CD14-positive monocyte (primary cell): ENCODE results near the gene ATG10. TPM values are rescaled to one million over a fixed set of nuclear protein-coding genes. Genes with fewer than 3 reads are reported as not detected.

Source experiments
- DNase-seq, 3 donors: peaks; one replicate each; pipeline ENCODE4 v3.0.0-alpha.2; 2011 to 2022
- H2AFZ ChIP-seq: 2 replicates; pipeline ENCODE4 v1.6.0; 2012; ENCODE audit warnings: mild to moderate bottlenecking, low read depth, low read length, inconsistent platforms; ENCODE audit not compliant: insufficient read depth, poor library complexity, severe bottlenecking
- H3K27ac ChIP-seq, 2 donors: 1 replicate in 1 of 2; 2 replicates in 1 of 2; pipeline ENCODE4 v1.5.1; 2012 to 2013; ENCODE audit warnings: low read length in 2 of 2, control low read depth in 1 of 2, inconsistent platforms in 1 of 2, low read depth in 1 of 2, mild to moderate bottlenecking in 1 of 2
- H3K27me3 ChIP-seq, 2 donors: one replicate each; pipeline versions ENCODE4 v1.6.0 to v1.6.1; 2011 to 2013; ENCODE audit warnings: low read length in 2 of 2; ENCODE audit not compliant: control insufficient read depth in 2 of 2, insufficient read depth in 2 of 2
- H3K36me3 ChIP-seq, 2 donors: replicated peaks in 1 of 2; 1 replicate in 1 of 2; 2 replicates in 1 of 2; pipeline versions ENCODE4 v1.5.1 to v1.6.1; 2012 to 2013; ENCODE audit warnings: low read length in 2 of 2, control low read depth in 1 of 2, inconsistent platforms in 1 of 2, mild to moderate bottlenecking in 1 of 2; ENCODE audit not compliant: insufficient read depth in 2 of 2, control insufficient read depth in 1 of 2
- H3K4me1 ChIP-seq, 2 donors: 1 replicate in 1 of 2; 2 replicates in 1 of 2; pipeline versions ENCODE4 v1.5.1 to v1.6.1; 2012 to 2013; ENCODE audit warnings: low read length in 2 of 2, control low read depth in 1 of 2, inconsistent platforms in 1 of 2, mild to moderate bottlenecking in 1 of 2, moderate library complexity in 1 of 2; ENCODE audit not compliant: insufficient read depth in 2 of 2, control insufficient read depth in 1 of 2
- H3K4me2 ChIP-seq: replicated peaks from 2 replicates; pipeline ENCODE3; 2012; ENCODE audit warnings: low read length, moderate library complexity, mild to moderate bottlenecking; ENCODE audit not compliant: poor library complexity, severe bottlenecking; ENCODE audit errors: extremely low read depth
- H3K4me3 ChIP-seq, 3 experiments: fragments of 200-600 bp in 1 of 3; sonication (generic) in 1 of 3; replicated peaks in 1 of 3; 1 replicate in 2 of 3; 2 replicates in 1 of 3; pipeline ENCODE4 v1.5.1; 2011 to 2013; ENCODE audit warnings: low read length in 3 of 3, mild to moderate bottlenecking in 3 of 3, control low read depth in 2 of 3, low read depth in 2 of 3, inconsistent platforms in 1 of 3, moderate library complexity in 1 of 3
- H3K79me2 ChIP-seq: 2 replicates; pipeline ENCODE4 v1.6.0; 2012; ENCODE audit warnings: mild to moderate bottlenecking, control low read depth, inconsistent platforms, low read length, moderate library complexity; ENCODE audit not compliant: insufficient read depth
- H3K9ac ChIP-seq: 2 replicates; pipeline ENCODE4 v1.6.0; 2017; ENCODE audit warnings: low read length, mild to moderate bottlenecking; ENCODE audit not compliant: insufficient read depth, poor library complexity, severe bottlenecking
- H3K9me3 ChIP-seq, 2 donors: replicated peaks in 1 of 2; 1 replicate in 1 of 2; 2 replicates in 1 of 2; pipeline versions ENCODE4 v1.5.1 to v1.6.1; 2012 to 2013; ENCODE audit warnings: low read length in 2 of 2, control low read depth in 1 of 2; ENCODE audit not compliant: control insufficient read depth in 1 of 2, insufficient read depth in 1 of 2
- H4K20me1 ChIP-seq: 2 replicates; pipeline ENCODE4 v1.6.0; 2012; ENCODE audit warnings: mild to moderate bottlenecking, low read length, control low read depth, moderate library complexity; ENCODE audit not compliant: insufficient read depth
- H3K27ac Mint-ChIP-seq, 7 donors: one replicate each; pipeline ENCODE4 v1.8.0; 2020; ENCODE audit warnings: mild to moderate bottlenecking in 7 of 7, mixed read lengths in 7 of 7, moderate library complexity in 6 of 7, inconsistent platforms in 2 of 7
- H3K27me3 Mint-ChIP-seq, 3 donors: one replicate each; pipeline ENCODE4 v1.8.0; 2021 to 2022; ENCODE audit warnings: low read depth in 3 of 3, mild to moderate bottlenecking in 3 of 3, mixed read lengths in 3 of 3, moderate library complexity in 3 of 3, inconsistent platforms in 1 of 3
- H3K36me3 Mint-ChIP-seq, 2 donors: one replicate each; pipeline ENCODE4 v1.8.0; 2020; ENCODE audit warnings: mixed read lengths in 2 of 2, inconsistent platforms in 1 of 2, mild to moderate bottlenecking in 1 of 2
- H3K4me1 Mint-ChIP-seq: one replicate; pipeline ENCODE4 v1.8.0; 2020; ENCODE audit warnings: mild to moderate bottlenecking, mixed read lengths
- H3K4me3 Mint-ChIP-seq, 2 donors: one replicate each; pipeline ENCODE4 v1.8.0; 2020; ENCODE audit warnings: mild to moderate bottlenecking in 2 of 2, mixed read lengths in 2 of 2, moderate library complexity in 1 of 2
- H3K9me3 Mint-ChIP-seq, 7 donors: one replicate each; pipeline ENCODE4 v1.8.0; 2020 to 2022; ENCODE audit warnings: mixed read lengths in 7 of 7, mild to moderate bottlenecking in 6 of 7, moderate library complexity in 6 of 7, inconsistent platforms in 2 of 7
- CTCF ChIP-seq: fragments of 200-600 bp; IDR thresholded peaks from one replicate; pipeline ENCODE4 v1.8.0; 2022; ENCODE audit warnings: antibody characterized with exemption, mild to moderate bottlenecking
- WGBS: methylation state at CpG from one replicate; pipeline ENCODE4 v1.1.5; 2013; ENCODE audit warnings: missing lambda C conversion rate; ENCODE audit not compliant: insufficient coverage; 5-methylcytosine and 5-hydroxymethylcytosine counted together
- intact Hi-C, 2 donors: fragments of 100-400 bp; cut with micrococcal nuclease; formaldehyde crosslinking; loops; one replicate each; pipeline versions ENCODE4 v1.15.0 to v1.15.1; 2023
- polyA plus RNA-seq, 3 donors: library from polyadenylated mRNA; depleted of rRNA in 1 of 3; unstranded in 2 of 3; stranded (reverse) in 1 of 3; fragments of 300-500 nt in 2 of 3; fragments of >200 nt in 1 of 3; fragmentation: Illumina TruSeq in 2 of 3; gene quantifications; 1 replicate in 2 of 3; 2 replicates in 1 of 3; pipeline ENCODE4 v1.2.3, GENCODE V29; 2012 to 2021

ATG10 gene
- polyA plus RNA-seq, 3 donors: 2.1 to 7.9 (median 5.6) TPM

DNA sequence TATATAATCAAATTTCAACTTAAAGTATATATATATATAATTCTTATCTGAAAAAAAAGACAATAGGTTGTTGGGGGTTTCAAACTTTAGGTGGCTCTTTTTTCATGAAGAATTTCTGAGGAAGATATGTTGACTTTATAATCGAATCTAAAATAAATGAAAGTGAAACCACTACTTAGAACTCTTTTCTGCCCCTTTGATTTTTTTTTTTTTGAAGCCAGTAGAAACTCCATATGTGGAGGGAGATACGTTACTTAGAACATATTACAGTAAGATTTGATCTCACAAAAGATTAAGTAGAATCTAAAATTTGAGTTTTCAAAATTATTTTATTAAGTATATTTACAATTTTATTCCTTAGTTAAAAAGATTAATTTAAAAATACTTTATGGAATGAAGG is 96.9 kb downstream of the ATG10 start:
- Histone ChIP-seq H2AFZ (no peak overlapping the region), H3K27me3 (no peaks in the 10 kb centered on the region), H4K20me1 (no peaks in the 10 kb centered on the region), H3K36me3 (no peaks in the 10 kb centered on the region), H3K27ac (no peak overlapping the region), H3K79me2 (no peaks in the 10 kb centered on the region), H3K4me3 (peak overlapping the region in 1 of 3 experiments; percentile 12), H3K9me3 (no peaks in the 10 kb centered on the region), H3K4me2 (peak overlapping the region; percentile 23), H3K4me1 (no peaks in the 10 kb centered on the region), H3K9ac (no peak overlapping the region)
- WGBS: no CpG with 5 or more reads among the region's 2 CpGs
- H3K27ac Mint-ChIP-seq: peak overlapping the region in 2 of 7 donors; percentile 29 to 30
- H3K9me3 Mint-ChIP-seq: peaks cover 0 to 2% (median 0%) of the 10 kb centered on the region in 7 donors
- H3K4me1 Mint-ChIP-seq: peaks cover 7% of the 10 kb centered on the region
- H3K4me3 Mint-ChIP-seq: peak overlapping the region; percentile 20 to 35
- intact Hi-C loops: no loop called here
- H3K36me3 Mint-ChIP-seq: peaks cover 0 to 7% of the 10 kb centered on the region in 2 donors
- DNase-seq: no peak
- TF ChIP-seq CTCF: no peak
- H3K27me3 Mint-ChIP-seq: no peaks in the 10 kb centered on the region

DNA sequence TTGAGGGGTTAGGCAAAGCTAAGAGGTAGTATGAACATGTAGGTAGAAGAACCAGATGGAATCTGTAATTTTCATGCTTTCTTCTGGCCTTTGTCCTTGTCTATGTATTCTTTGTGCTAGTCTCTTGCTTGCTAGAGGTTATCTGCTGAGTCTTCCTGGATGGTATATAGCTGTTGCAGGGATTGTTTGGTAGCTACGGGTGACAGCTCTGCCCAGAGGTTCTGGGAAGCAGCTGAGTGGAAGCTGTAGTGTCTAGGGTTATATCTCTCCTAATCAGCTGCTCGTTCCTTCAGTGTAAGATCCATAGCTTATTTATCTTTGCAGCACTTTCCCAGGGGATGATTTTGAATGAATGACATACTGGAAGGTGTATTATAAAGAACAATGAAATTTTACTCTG is 100.3 kb downstream of the ATG10 start:
- intact Hi-C loops: no loop called here
- no peak overlapping the region for H3K4me2 ChIP-seq
- no peak overlapping the region for H3K4me3 Mint-ChIP-seq

More for the DNA sequence above, 100.3 kb downstream of the ATG10 start:
- Histone ChIP-seq H3K36me3 (no peaks in the 10 kb centered on the region), H3K79me2 (no peaks in the 10 kb centered on the region), H4K20me1 (no peaks in the 10 kb centered on the region), H3K9ac (no peak overlapping the region), H3K9me3 (no peaks in the 10 kb centered on the region), H3K27ac (no peak overlapping the region), H3K4me1 (no peaks in the 10 kb centered on the region), H2AFZ (no peak overlapping the region), H3K27me3 (no peaks in the 10 kb centered on the region), H3K4me3 (no peak overlapping the region)
- Mint-ChIP-seq H3K36me3 (peaks cover 0 to 6% of the 10 kb centered on the region in 2 donors), H3K27me3 (no peaks in the 10 kb centered on the region), H3K9me3 (peaks cover 0 to 2% (median 0%) of the 10 kb centered on the region in 7 donors), H3K4me1 (peaks cover 7% of the 10 kb centered on the region), H3K27ac (no peak overlapping the region)
- no peak for TF ChIP-seq CTCF
- 100% methylated on average over 1 of the region's 2 CpGs for whole genome bisulfite sequencing
- DNase-seq: no peak
